HCT116 (cell line): ENCODE results near the gene TGM2. TPM values are rescaled to one million over a fixed set of nuclear protein-coding genes. Genes with fewer than 3 reads are reported as not detected.
A peak's percentile ranks its signal among the peaks of the same experiment; 100 is the strongest.

Source experiments
- ATAC-seq: fragments of 200-7000 bp; cut with Tn5 transposase; 2 replicates; pipeline ENCODE4 v1.9.1; 2020; ENCODE audit warnings: mild to moderate bottlenecking, moderate library complexity
- BruUV-seq: library from RNA; stranded (reverse); fragments of 400-500 nt; replicated peaks from 2 replicates; lab custom pipeline; 2021; lab: Mats Ljungman, UMichigan
- CTCF ChIA-PET: fragments of 300-600 bp; sonication (Branson Sonifier 250); formaldehyde crosslinking; loops from one replicate; lab custom pipeline; 2021; ENCODE audit warnings: antibody characterized with exemption; lab: Charles Lee
- POLR2A ChIA-PET: fragments of 300-600, 350-600 bp; sonication (Branson Sonifier 250); formaldehyde crosslinking; loops from one replicate; lab custom pipeline; 2021; ENCODE audit warnings: antibody characterized with exemption; lab: Charles Lee
- RAD21 ChIA-PET, 2 experiments: fragments of 300-600 bp; sonication (Branson Sonifier 250); formaldehyde crosslinking; loops; one replicate each; lab custom pipeline; 2023; ENCODE audit warnings: low total read pairs in 2 of 2; ENCODE audit not compliant: uncharacterized antibody in 2 of 2, unreplicated experiment in 2 of 2, low non-redundant PET in 1 of 2; lab: Charles Lee
- DNase-seq: peaks from one replicate; pipeline ENCODE4 v3.0.0-alpha.2; 2010; ENCODE audit warnings: low read depth, low spot score
- H2AFZ ChIP-seq: fragments of 200-600 bp; shearing (Covaris generic), sonication (generic); 2 replicates; pipeline ENCODE4 v1.6.1; 2017; ENCODE audit warnings: low read depth, mixed run types, mixed read lengths, antibody characterized with exemption, low read length; ENCODE audit not compliant: poor library complexity, severe bottlenecking
- H3K27ac ChIP-seq: 2 replicates; pipeline ENCODE4 v1.5.1; 2012; ENCODE audit warnings: low read depth, low read length
- H3K27me3 ChIP-seq: fragments of 200-600 bp; sonication (generic); 2 replicates; pipeline ENCODE4 v1.6.1; 2016; ENCODE audit warnings: mixed run types, low read length, mixed read lengths; ENCODE audit not compliant: insufficient read depth
- H3K36me3 ChIP-seq, 2 experiments: fragments of 200-500 bp in 1 of 2; fragments of 200-600 bp in 1 of 2; sonication (Bioruptor generic) in 1 of 2; sonication (generic) in 1 of 2; 2 replicates each; pipeline versions ENCODE4 v1.5.1 to v1.6.1; 2014 to 2016; ENCODE audit warnings: low read length in 2 of 2, inconsistent platforms in 1 of 2, mixed read lengths in 1 of 2, mixed run types in 1 of 2; ENCODE audit not compliant: insufficient read depth in 2 of 2, control insufficient read depth in 1 of 2
- H3K4me1 ChIP-seq, 2 experiments: fragments of 200-600 bp in 1 of 2; sonication (generic) in 1 of 2; 2 replicates each; pipeline versions ENCODE4 v1.5.1 to v1.6.1; 2012 to 2017; ENCODE audit warnings: low read length in 2 of 2, inconsistent platforms in 1 of 2, mild to moderate bottlenecking in 1 of 2, mixed read lengths in 1 of 2, mixed run types in 1 of 2, moderate library complexity in 1 of 2; ENCODE audit not compliant: insufficient read depth in 2 of 2, control insufficient read depth in 1 of 2
- H3K4me2 ChIP-seq: fragments of 200-600 bp; sonication (generic); 2 replicates; pipeline ENCODE4 v1.6.1; 2017; ENCODE audit warnings: mixed run types, low read length, mixed read lengths
- H3K4me3 ChIP-seq, 2 experiments: fragments of 200-600 bp in 1 of 2; sonication (generic) in 1 of 2; replicated peaks in 1 of 2; 2 replicates each; pipeline ENCODE4 v1.5.1; 2011 to 2016; ENCODE audit warnings: low read length in 2 of 2, control low read depth in 1 of 2, low read depth in 1 of 2, mild to moderate bottlenecking in 1 of 2, mixed read lengths in 1 of 2, mixed run types in 1 of 2
- H3K79me2 ChIP-seq: fragments of 200-600 bp; sonication (generic); 2 replicates; pipeline ENCODE4 v1.6.1; 2017; ENCODE audit warnings: mild to moderate bottlenecking, mixed run types, low read length, moderate library complexity, mixed read lengths; ENCODE audit not compliant: insufficient read depth
- H3K9ac ChIP-seq: fragments of 200-600 bp; sonication (generic); 2 replicates; pipeline ENCODE4 v1.6.1; 2016; ENCODE audit warnings: low read length, mixed read lengths
- H3K9me2 ChIP-seq: fragments of 200-600 bp; sonication (generic), shearing (Covaris generic); 2 replicates; pipeline ENCODE4 v1.6.1; 2017; ENCODE audit warnings: mixed run types, mild to moderate bottlenecking, moderate library complexity; ENCODE audit not compliant: insufficient read depth
- H3K9me3 ChIP-seq, 2 experiments: fragments of 200-500 bp in 1 of 2; fragments of 200-600 bp in 1 of 2; sonication (Bioruptor generic) in 1 of 2; sonication (generic) in 1 of 2; 2 replicates each; pipeline ENCODE4 v1.6.1; 2014 to 2017; ENCODE audit warnings: low read length in 2 of 2, mixed read lengths in 2 of 2, inconsistent platforms in 1 of 2, low read depth in 1 of 2, mild to moderate bottlenecking in 1 of 2, mixed run types in 1 of 2, moderate library complexity in 1 of 2; ENCODE audit not compliant: control insufficient read depth in 1 of 2, insufficient read depth in 1 of 2
- H4K20me1 ChIP-seq: fragments of 200-600 bp; sonication (generic), shearing (Covaris generic); 2 replicates; pipeline ENCODE4 v1.6.1; 2017; ENCODE audit warnings: mixed run types, mild to moderate bottlenecking, moderate library complexity; ENCODE audit not compliant: insufficient read depth
- CEBPB ChIP-seq: IDR thresholded peaks from 2 replicates; pipeline ENCODE4 v1.6.1; 2012; ENCODE audit warnings: low read depth
- CTCF ChIP-seq, 3 experiments: fragments of 200-600 bp in 1 of 3; sonication (generic) in 1 of 3; IDR thresholded peaks in 2 of 3; conservative IDR thresholded peaks in 1 of 3; 2 replicates each; pipeline ENCODE4 v1.5.1; 2012 to 2017; ENCODE audit warnings: low read depth in 2 of 3, low read length in 2 of 3, antibody characterized with exemption in 1 of 3, borderline replicate concordance in 1 of 3, control low read depth in 1 of 3, mild to moderate bottlenecking in 1 of 3, mixed read lengths in 1 of 3, mixed run types in 1 of 3, moderate library complexity in 1 of 3; ENCODE audit not compliant: insufficient read depth in 1 of 3
- EGR1 ChIP-seq: IDR thresholded peaks from 2 replicates; pipeline ENCODE4 v1.6.1; 2012; ENCODE audit warnings: low read depth
- EZH2 ChIP-seq: fragments of 200-600 bp; sonication (generic); IDR thresholded peaks from 2 replicates; pipeline ENCODE4 v1.6.1; 2017; ENCODE audit warnings: antibody characterized with exemption, mixed run types
- EZH2phosphoT487 ChIP-seq: fragments of 200-600 bp; IDR thresholded peaks from 2 replicates; pipeline ENCODE4 v1.6.1; 2018; ENCODE audit warnings: antibody characterized with exemption, borderline replicate concordance
- FOSL1 ChIP-seq: IDR thresholded peaks from 2 replicates; pipeline ENCODE4 v1.6.1; 2012; ENCODE audit warnings: low read depth
- JUND ChIP-seq: IDR thresholded peaks from 2 replicates; pipeline ENCODE4 v1.6.1; 2012
- MAX ChIP-seq: IDR thresholded peaks from 2 replicates; pipeline ENCODE4 v1.6.1; 2012
- RAD21 ChIP-seq: IDR thresholded peaks from 2 replicates; pipeline ENCODE4 v1.6.1; 2012; ENCODE audit warnings: low read depth, mild to moderate bottlenecking
- REST ChIP-seq: IDR thresholded peaks from 2 replicates; pipeline ENCODE4 v1.6.1; 2012; ENCODE audit warnings: low read depth
- TCF7L2 ChIP-seq: IDR thresholded peaks from 2 replicates; pipeline ENCODE4 v1.7.0; 2011; ENCODE audit warnings: borderline replicate concordance, inconsistent platforms; ENCODE audit not compliant: insufficient read depth, insufficient read length; ENCODE audit errors: extremely low read depth
- ZFX ChIP-seq: fragments of 450-650 bp; IDR thresholded peaks from 2 replicates; pipeline ENCODE4 v1.6.1; 2017
- ZNF274 ChIP-seq: fragments of 200-500 bp; sonication (Bioruptor generic); IDR thresholded peaks from 2 replicates; pipeline ENCODE4 v1.6.1; 2014; ENCODE audit warnings: mild to moderate bottlenecking, low read depth, low read length, inconsistent platforms
- intact Hi-C: fragments of 100-400 bp; cut with micrococcal nuclease; formaldehyde crosslinking; loops from 2 replicates; pipeline ENCODE4 v1.10.0; 2022
- total RNA-seq: library from RNA; stranded (reverse); gene quantifications from one replicate; pipeline ENCODE4 v1.2.1, GENCODE V29; 2021; ENCODE audit not compliant: unreplicated experiment

The TGM2 gene
- total RNA-seq, 1 experiment from 2014 or later, result 6.1 TPM

DNA sequence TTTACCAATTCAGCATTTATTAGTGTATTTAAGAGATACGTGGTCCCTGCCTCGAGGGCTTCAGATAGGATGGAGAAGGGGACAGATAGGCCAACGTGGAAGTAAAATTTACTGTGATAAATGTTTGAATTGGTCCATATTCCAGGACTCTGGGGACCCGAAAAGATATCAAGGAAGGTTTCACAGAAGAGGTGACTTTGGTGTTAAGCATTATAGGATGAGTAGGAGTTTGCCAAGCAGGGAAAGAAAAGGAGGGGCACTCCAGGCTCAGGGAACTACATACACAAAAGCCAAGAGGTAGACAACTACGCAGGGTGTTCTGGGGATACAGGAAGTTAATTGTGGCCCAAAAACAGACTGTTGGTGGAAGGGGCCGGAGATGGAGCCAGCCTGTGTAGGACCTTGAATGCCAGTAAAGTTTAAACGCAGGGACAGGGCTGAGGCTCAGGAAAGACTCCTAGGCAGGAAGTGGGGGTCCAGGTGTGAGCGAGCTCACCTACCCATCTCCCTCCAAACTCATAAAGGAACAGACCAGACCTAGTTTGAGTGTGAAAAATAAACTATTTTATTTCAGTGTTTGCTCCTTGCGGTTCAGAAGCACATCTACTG lies 37.0 kb downstream of the TGM2 start:
- H3K4me2 ChIP-seq, result no peak overlapping the region
- H4K20me1 ChIP-seq, result no peaks in the 10 kb centered on the region
- H3K4me3 ChIP-seq, result no peak overlapping the region
- no peaks in the 10 kb centered on the region for H3K27me3 ChIP-seq
- BruUV-seq, result no TSS peak
- ChIA-PET POLR2A (no interaction called here), RAD21 (no interaction called here), CTCF (no interaction called here)
- TF ChIP-seq TCF7L2 (no peak), JUND (no peak), EGR1 (no peak), EZH2phosphoT487 (no peak), FOSL1 (no peak), EZH2 (no peak)
- no peak for ATAC-seq
- no peaks in the 10 kb centered on the region for H3K79me2 ChIP-seq
- no peak overlapping the region for H2AFZ ChIP-seq
- DNase-seq, result no peak
- H3K27ac ChIP-seq, result no peak overlapping the region
- no peaks in the 10 kb centered on the region for H3K9me3 ChIP-seq
- H3K9ac ChIP-seq, result no peak overlapping the region
- intact Hi-C loops, result no loop called here
- no peaks in the 10 kb centered on the region for H3K9me2 ChIP-seq
- no peaks in the 10 kb centered on the region for H3K36me3 ChIP-seq
- H3K4me1 ChIP-seq, result peaks cover 27 to 33% of the 10 kb centered on the region in 2 experiments

GRCh38 chr20:38126932-38127621 lies 38.0 kb downstream of the TGM2 start:
- no peaks in the 10 kb centered on the region for H3K9me3 ChIP-seq
- H3K4me3 ChIP-seq, result peak overlapping the region in 1 of 2 experiments; percentile 2; a peak in 1 of 4 replicates
- peak; percentile 26 for DNase-seq
- peaks cover 27 to 35% of the 10 kb centered on the region in 2 experiments for H3K4me1 ChIP-seq
- intact Hi-C loops, result no loop called here
- peak overlapping the region; percentile 16; the same call in 1 of the 2 replicates for H3K9ac ChIP-seq
- CTCF ChIA-PET, result interaction anchor here (0.6 to 1.3 kb wide), 2 partner anchors 13 to 116 kb away, joined by 3 read pairs; no protein-coding TSS in a partner anchor
- POLR2A ChIA-PET, result no interaction called here
- no peaks in the 10 kb centered on the region for H3K79me2 ChIP-seq
- no peaks in the 10 kb centered on the region for H3K9me2 ChIP-seq
- peak; percentile 71 for ATAC-seq
- H3K4me2 ChIP-seq, result peak overlapping the region; percentile 71
- RAD21 ChIA-PET, result no interaction called here
- no peaks in the 10 kb centered on the region for H3K36me3 ChIP-seq
- BruUV-seq, result no TSS peak
- no peak overlapping the region for H2AFZ ChIP-seq
- no peaks in the 10 kb centered on the region for H4K20me1 ChIP-seq
- H3K27me3 ChIP-seq, result no peaks in the 10 kb centered on the region
- peak overlapping the region; percentile 44 for H3K27ac ChIP-seq
- TF ChIP-seq EGR1, result no peak
- no peak for TF ChIP-seq EZH2
- TF ChIP-seq REST, result no peak
- TF ChIP-seq EZH2phosphoT487, result no peak
- no peak for TF ChIP-seq CEBPB
- TF ChIP-seq ZNF274, result no peak
- TF ChIP-seq FOSL1, result peak; percentile 36; the same call in 1 of the 2 replicates
- 0 out of 2 replicates have a peak, but pooled peaks have one; percentile 13 for TF ChIP-seq MAX
- TF ChIP-seq CTCF (IDR thresholded peaks at IDR 0.05 in 2 of 3, conservative IDR thresholded peaks at IDR 0.05 in 1 of 3; ENCODE audit: borderline replicate concordance in 1 of 3, insufficient read depth in 1 of 3, low read depth in 2 of 3, low read length in 2 of 3), result no peak
- no peak for TF ChIP-seq ZFX
- no peak for TF ChIP-seq RAD21
